Activated naive CD4-positive, alpha-beta T cell treated with anti-CD3 and anti-CD28 coated beads, Interleukin-2, amount 10 ng/mL, durations not matched to agents 7 days and 5 days (primary cell): Measurements from ENCODE around the gene STAB2.

Experiments
- CTCF ChIA-PET: fragments of 350-600 bp; sonication (Branson Sonifier 250); formaldehyde crosslinking; loops from one replicate; lab custom pipeline; 2021; ENCODE audit warnings: antibody characterized with exemption; lab: Charles Lee
- DNase-seq: peaks from one replicate; pipeline ENCODE4 v3.0.0-alpha.2; 2020
- H3K27ac Mint-ChIP-seq: one replicate; pipeline ENCODE4 v1.8.0; 2021; ENCODE audit warnings: mild to moderate bottlenecking, moderate library complexity, mixed read lengths
- H3K27me3 Mint-ChIP-seq: one replicate; pipeline ENCODE4 v1.8.0; 2021; ENCODE audit warnings: mild to moderate bottlenecking, mixed read lengths
- H3K36me3 Mint-ChIP-seq: one replicate; pipeline ENCODE4 v1.8.0; 2021; ENCODE audit warnings: mixed read lengths
- H3K4me1 Mint-ChIP-seq: one replicate; pipeline ENCODE4 v1.8.0; 2021; ENCODE audit warnings: mixed read lengths
- H3K4me3 Mint-ChIP-seq: one replicate; pipeline ENCODE4 v1.8.0; 2021; ENCODE audit warnings: mild to moderate bottlenecking, moderate library complexity, mixed read lengths
- H3K9me3 Mint-ChIP-seq: one replicate; pipeline ENCODE4 v1.8.0; 2021; ENCODE audit warnings: mixed read lengths

STAB2 gene, protein sequence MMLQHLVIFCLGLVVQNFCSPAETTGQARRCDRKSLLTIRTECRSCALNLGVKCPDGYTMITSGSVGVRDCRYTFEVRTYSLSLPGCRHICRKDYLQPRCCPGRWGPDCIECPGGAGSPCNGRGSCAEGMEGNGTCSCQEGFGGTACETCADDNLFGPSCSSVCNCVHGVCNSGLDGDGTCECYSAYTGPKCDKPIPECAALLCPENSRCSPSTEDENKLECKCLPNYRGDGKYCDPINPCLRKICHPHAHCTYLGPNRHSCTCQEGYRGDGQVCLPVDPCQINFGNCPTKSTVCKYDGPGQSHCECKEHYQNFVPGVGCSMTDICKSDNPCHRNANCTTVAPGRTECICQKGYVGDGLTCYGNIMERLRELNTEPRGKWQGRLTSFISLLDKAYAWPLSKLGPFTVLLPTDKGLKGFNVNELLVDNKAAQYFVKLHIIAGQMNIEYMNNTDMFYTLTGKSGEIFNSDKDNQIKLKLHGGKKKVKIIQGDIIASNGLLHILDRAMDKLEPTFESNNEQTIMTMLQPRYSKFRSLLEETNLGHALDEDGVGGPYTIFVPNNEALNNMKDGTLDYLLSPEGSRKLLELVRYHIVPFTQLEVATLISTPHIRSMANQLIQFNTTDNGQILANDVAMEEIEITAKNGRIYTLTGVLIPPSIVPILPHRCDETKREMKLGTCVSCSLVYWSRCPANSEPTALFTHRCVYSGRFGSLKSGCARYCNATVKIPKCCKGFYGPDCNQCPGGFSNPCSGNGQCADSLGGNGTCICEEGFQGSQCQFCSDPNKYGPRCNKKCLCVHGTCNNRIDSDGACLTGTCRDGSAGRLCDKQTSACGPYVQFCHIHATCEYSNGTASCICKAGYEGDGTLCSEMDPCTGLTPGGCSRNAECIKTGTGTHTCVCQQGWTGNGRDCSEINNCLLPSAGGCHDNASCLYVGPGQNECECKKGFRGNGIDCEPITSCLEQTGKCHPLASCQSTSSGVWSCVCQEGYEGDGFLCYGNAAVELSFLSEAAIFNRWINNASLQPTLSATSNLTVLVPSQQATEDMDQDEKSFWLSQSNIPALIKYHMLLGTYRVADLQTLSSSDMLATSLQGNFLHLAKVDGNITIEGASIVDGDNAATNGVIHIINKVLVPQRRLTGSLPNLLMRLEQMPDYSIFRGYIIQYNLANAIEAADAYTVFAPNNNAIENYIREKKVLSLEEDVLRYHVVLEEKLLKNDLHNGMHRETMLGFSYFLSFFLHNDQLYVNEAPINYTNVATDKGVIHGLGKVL (N-terminal part only)

DNA sequence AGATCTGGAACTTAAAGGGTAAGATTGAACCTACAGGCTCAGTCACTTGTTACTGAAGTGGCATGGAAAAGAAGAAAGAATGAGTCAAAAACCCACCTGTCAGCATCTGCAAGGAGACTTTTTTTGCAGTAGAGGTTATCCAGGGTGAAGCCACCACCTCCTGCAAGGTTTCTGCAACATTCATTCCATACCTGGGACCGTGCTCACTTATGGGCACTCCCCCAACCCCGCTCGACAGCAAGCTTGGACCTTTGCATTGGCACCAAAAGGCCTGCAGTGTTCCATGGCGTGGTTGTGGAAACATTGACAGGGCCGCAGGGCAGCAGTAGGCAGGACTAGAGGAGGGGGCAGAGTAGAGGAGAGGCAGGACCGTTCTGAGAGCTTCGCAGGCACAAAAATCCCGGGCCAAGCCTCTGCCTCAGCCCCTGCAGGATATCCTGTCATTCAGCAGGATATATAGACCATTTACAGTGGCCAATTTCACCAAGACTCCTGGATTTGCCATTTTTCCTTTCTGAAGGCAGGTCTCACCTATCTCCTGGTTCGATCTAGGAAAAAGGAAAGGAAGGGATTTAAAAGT, at the start of gene STAB2:
STAB2 (plus strand) TSS at position 483 of the 580 bp plus-strand sequence. CDS start 204 bp downstream, outside the sequence.
- Mint-ChIP-seq H3K4me3 (no peak within 1 kb of the TSS), H3K4me1 (no peaks in the 10 kb centered on the region), H3K36me3 (no peaks in the 10 kb centered on the region), H3K27ac (no peak within 1 kb of the TSS), H3K27me3 (peaks cover 5% of the 10 kb centered on the region), H3K9me3 (no peaks in the 10 kb centered on the region)
- DNase-seq, result no peak
- CTCF ChIA-PET, result no interaction called here

DNA sequence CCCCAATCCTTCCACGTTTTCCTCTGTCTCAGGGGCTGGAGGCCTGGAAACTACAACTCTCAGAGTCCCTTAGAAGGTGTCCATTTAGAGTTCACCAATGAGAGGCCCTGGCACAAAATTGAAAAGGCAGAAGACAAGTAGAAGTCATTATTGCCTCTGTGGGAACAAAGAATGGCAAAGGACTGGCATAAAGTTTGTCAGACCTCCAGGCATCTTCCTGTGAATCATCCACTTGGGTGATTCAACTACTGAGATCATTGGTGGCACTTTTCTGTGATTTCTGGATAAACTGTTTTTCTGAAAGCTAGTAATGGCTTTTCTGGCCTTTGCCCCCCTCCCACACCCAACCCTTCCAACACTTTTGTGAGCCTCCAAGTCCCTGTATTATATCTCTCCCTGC, 48.7 kb upstream of the STAB2 start:
- DNase-seq, result no peak
- H3K36me3 Mint-ChIP-seq, result no peaks in the 10 kb centered on the region
- CTCF ChIA-PET, result no interaction called here
- H3K9me3 Mint-ChIP-seq, result no peaks in the 10 kb centered on the region
- no peaks in the 10 kb centered on the region for H3K4me1 Mint-ChIP-seq
- no peaks in the 10 kb centered on the region for H3K27me3 Mint-ChIP-seq
- no peak overlapping the region for H3K4me3 Mint-ChIP-seq
- H3K27ac Mint-ChIP-seq, result no peak overlapping the region

DNA sequence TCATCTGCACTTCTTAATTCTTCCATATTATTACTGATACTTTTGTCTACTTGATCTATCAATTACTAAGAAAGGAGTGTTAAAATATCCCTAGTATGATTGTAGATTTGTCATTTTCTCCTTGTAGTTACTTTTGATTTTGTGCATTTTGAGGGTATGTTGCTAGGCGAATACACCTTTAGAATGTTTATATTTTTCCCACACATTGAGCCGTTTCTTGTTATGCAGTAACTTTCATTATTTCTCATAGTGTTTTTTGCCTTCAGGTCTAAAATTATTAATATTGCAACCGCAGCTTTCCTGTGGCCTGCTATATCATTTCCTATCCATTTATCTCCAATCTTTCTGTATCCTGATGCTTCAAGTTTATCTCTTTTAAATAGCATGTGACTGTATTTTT, 46.8 kb upstream of the STAB2 start:
- Mint-ChIP-seq H3K36me3 (no peaks in the 10 kb centered on the region), H3K27me3 (no peaks in the 10 kb centered on the region), H3K4me1 (no peaks in the 10 kb centered on the region), H3K4me3 (no peak overlapping the region), H3K27ac (no peak overlapping the region), H3K9me3 (no peaks in the 10 kb centered on the region)
- CTCF ChIA-PET, result interaction anchor here (1.1 kb wide), 1 partner anchor 9 kb away, joined by 3 read pairs; no protein-coding TSS in a partner anchor
- no peak for DNase-seq

DNA sequence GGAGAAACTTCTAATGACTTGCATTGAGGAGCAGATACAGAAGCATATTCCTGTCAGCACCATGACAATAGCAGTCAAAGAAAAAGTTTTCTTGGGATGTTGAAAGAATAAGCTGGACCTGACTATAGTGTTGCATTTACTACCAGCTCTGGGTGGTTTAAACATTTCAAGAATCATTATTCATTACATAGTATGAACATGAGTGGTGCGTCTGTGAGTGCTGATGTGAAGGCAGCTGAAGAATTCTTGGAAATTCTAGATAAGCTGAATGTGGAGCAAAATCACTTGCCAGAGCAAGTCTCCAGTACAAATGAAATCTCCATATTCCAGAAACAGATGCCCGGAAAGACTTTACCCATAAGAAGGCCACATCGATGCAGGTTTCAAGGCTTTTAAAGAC, 45.0 kb upstream of the STAB2 start:
- Mint-ChIP-seq H3K9me3 (no peaks in the 10 kb centered on the region), H3K27me3 (peaks cover 4% of the 10 kb centered on the region), H3K36me3 (no peaks in the 10 kb centered on the region), H3K4me1 (no peaks in the 10 kb centered on the region), H3K4me3 (no peak overlapping the region), H3K27ac (no peak overlapping the region)
- CTCF ChIA-PET, result no interaction called here
- DNase-seq, result no peak

DNA sequence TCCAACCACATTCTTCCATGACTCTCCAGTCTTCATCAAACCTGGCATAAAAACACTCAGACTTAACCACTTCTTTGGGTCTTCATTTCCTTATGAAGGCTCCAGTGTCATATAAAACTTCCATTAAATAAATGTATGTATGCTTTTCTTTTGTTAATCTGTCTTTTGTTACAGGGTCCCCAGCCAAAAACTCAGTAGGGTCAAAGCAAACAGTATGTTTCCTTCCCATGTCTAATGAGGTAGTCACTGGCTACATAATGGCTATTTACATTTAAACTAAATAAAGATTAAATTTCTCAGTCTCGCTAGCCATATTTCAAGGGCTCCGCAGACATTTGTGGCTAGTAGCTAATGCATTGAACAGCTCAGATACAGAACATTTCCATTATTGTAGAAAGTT, 40.1 kb upstream of the STAB2 start:
- CTCF ChIA-PET, result interaction anchor here (0.7 to 5.5 kb wide), 9 partner anchors 19 to 664 kb away, joined by 3 to 71 read pairs (median 5); partner anchors contain the start of gene C12orf42
- Mint-ChIP-seq H3K9me3 (no peaks in the 10 kb centered on the region), H3K27me3 (peaks cover 7% of the 10 kb centered on the region), H3K4me3 (no peak overlapping the region), H3K27ac (no peak overlapping the region), H3K4me1 (no peaks in the 10 kb centered on the region), H3K36me3 (no peaks in the 10 kb centered on the region)
- DNase-seq, result no peak

DNA sequence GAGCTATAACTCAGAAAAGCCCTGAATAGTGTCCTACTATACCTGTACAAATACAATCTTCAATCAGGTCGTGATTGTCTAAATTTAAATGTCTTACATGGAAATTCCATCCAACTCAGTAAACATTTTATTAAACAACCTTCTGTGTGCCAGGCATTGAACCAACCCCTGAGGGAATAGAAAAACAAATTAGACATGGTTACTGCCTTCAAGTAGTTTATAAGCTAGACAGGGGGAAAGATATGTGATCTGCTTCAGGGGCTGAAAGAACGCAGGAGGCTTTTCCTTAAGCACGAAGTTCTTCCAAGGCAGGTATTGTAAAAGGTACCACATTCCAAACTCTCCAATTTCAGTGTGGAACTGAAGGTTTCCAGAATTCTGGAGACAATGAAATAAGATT, 39.7 kb upstream of the STAB2 start:
- no peaks in the 10 kb centered on the region for H3K9me3 Mint-ChIP-seq
- H3K4me3 Mint-ChIP-seq, result no peak overlapping the region
- no peaks in the 10 kb centered on the region for H3K4me1 Mint-ChIP-seq
- no peak overlapping the region for H3K27ac Mint-ChIP-seq
- no peaks in the 10 kb centered on the region for H3K36me3 Mint-ChIP-seq
- H3K27me3 Mint-ChIP-seq, result peaks cover 7% of the 10 kb centered on the region
- DNase-seq, result no peak
- CTCF ChIA-PET, result interaction anchor here (0.7 to 5.5 kb wide), 9 partner anchors 20 to 664 kb away, joined by 3 to 71 read pairs (median 5); partner anchors contain the start of gene C12orf42

DNA sequence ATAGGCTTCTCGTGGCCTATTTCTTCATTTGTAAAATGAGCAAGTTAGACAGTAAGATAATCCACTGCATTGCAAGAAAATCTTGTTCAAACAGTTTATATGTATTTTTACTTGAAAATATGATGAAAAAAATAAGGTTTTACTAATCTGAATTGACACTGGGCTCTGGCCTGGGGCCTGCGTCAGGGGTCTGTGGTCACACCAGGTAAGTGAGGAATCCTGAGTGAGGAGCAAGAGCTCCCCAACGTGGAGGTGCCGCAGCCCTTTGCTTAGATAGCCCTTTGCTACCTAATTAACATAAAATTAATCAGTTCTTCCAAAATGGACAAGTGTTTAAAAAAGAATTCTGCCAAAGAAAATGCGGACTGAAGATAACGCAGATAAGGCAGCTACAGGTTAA, 39.1 kb upstream of the STAB2 start:
- H3K36me3 Mint-ChIP-seq, result no peaks in the 10 kb centered on the region
- peaks cover 7% of the 10 kb centered on the region for H3K27me3 Mint-ChIP-seq
- no peaks in the 10 kb centered on the region for H3K9me3 Mint-ChIP-seq
- no peak for DNase-seq
- H3K27ac Mint-ChIP-seq, result no peak overlapping the region
- H3K4me1 Mint-ChIP-seq, result no peaks in the 10 kb centered on the region
- CTCF ChIA-PET, result interaction anchor here (0.6 to 5.5 kb wide), 14 partner anchors 9 to 665 kb away, joined by 3 to 71 read pairs (median 4); no protein-coding TSS in a partner anchor
- no peak overlapping the region for H3K4me3 Mint-ChIP-seq

DNA sequence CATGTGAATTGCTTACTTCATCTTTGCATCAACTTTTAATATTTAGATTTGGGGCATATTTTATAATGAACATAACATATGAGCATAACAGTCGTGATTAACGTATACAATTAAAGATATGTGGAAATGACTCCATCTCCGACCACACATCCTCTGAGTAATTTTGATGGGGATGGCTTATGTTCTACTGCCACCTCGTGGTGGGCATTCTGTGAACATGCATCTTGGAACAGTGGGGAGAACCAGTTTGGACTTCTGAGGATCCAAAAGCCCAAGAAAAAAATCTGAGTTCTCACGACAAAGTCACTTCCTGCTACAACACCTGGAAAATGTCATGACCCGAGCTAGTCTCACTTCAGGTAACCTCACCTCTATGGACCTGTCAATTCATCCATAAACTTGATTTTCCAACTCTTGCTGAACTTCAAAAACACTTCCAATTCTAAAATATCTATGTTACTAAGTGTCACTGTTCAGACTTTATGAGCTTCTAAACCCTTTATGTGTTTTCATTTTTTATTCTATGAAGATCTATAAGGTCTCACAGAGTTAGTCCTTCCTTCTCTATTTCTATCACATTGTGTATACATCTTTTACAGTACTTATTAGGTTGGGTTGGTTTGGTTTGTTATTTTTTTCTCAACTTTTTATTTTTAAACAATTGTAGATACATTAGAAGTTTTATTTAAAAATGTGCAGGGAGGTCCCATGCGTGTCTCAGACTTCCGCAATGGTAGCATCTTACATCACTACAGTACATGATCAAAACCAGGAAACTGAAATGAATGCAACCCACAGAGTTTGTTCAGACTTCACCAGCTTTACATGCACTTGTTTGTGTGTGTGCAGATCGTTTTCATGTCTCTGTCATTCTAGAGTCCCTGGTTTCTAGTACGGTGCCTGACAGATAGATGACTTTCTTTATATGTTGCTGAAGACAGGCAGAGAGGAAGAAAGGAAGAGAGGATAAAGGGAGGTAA, 38.2 kb upstream of the STAB2 start:
- DNase-seq, result peak; percentile 72
- CTCF ChIA-PET, result interaction anchor here (0.6 to 5.5 kb wide), 19 partner anchors 8 to 673 kb away, joined by 3 to 71 read pairs (median 3); no protein-coding TSS in a partner anchor
- H3K36me3 Mint-ChIP-seq, result no peaks in the 10 kb centered on the region
- H3K27ac Mint-ChIP-seq, result no peak overlapping the region
- peaks cover 15% of the 10 kb centered on the region for H3K27me3 Mint-ChIP-seq
- H3K4me3 Mint-ChIP-seq, result no peak overlapping the region
- no peaks in the 10 kb centered on the region for H3K9me3 Mint-ChIP-seq
- no peaks in the 10 kb centered on the region for H3K4me1 Mint-ChIP-seq

DNA sequence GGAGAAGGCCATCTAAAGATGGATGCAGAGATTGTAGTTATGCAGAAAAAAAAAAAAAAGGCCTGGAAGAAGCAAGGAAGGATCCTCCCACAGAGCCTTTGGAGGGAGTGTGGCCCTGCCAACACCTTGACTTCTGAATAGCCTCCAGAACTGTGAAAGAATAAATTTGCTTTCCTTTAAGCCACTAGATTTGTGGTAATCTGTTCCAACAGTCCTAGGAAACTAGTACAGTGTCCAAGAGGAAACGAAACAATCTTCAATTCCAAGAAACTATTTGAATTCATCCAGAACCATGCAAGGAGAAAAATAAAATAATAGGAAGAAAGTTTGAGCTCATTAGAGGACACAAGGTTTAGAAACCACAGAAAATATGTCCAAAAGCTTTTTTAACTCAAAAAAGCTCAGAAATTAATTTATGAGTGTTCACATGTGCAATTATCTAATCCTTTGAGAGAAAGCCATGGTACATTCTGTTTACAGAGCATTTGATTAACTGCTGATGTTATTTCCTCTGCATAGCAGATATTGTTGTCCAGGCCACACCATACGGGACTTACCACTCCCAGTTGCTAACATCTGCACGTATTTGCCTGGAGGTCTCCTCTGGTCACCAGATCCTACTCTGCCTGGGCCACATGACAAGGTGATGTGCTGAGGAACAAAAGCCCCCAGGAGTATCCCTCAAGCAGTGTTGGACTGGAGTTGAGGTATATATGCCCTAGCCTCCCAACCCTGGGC, 30.0 kb upstream of the STAB2 start:
- H3K27me3 Mint-ChIP-seq, result peaks cover 13% of the 10 kb centered on the region
- no peak overlapping the region for H3K27ac Mint-ChIP-seq
- no peaks in the 10 kb centered on the region for H3K36me3 Mint-ChIP-seq
- H3K4me1 Mint-ChIP-seq, result no peaks in the 10 kb centered on the region
- CTCF ChIA-PET, result interaction anchor here (1.0 kb wide), 1 partner anchor 8 kb away, joined by 4 read pairs; no protein-coding TSS in a partner anchor
- no peak for DNase-seq
- no peaks in the 10 kb centered on the region for H3K9me3 Mint-ChIP-seq
- no peak overlapping the region for H3K4me3 Mint-ChIP-seq

DNA sequence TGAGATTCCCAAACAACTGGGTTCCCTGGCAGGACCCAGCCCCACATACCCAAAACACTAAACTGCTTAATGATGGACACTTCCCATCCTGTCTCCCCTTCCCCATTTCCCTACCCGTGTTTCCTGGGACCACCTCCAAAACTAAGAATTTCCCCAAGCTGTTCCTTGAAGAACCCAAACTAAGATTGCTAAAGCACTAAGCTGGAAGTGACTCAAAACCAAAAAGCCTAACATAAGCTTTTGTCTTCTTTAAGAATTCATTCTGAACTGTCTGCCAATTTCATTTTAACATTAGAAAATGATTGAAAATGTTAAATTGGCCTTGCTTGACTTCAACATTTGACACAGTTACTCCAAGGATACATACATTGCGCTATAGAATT, 29.5 kb upstream of the STAB2 start:
- CTCF ChIA-PET, result interaction anchor here (1.0 kb wide), 1 partner anchor 9 kb away, joined by 4 read pairs; no protein-coding TSS in a partner anchor
- Mint-ChIP-seq H3K36me3 (no peaks in the 10 kb centered on the region), H3K9me3 (no peaks in the 10 kb centered on the region), H3K4me1 (no peaks in the 10 kb centered on the region), H3K4me3 (no peak overlapping the region), H3K27ac (no peak overlapping the region), H3K27me3 (peaks cover 13% of the 10 kb centered on the region)
- DNase-seq, result no peak

DNA sequence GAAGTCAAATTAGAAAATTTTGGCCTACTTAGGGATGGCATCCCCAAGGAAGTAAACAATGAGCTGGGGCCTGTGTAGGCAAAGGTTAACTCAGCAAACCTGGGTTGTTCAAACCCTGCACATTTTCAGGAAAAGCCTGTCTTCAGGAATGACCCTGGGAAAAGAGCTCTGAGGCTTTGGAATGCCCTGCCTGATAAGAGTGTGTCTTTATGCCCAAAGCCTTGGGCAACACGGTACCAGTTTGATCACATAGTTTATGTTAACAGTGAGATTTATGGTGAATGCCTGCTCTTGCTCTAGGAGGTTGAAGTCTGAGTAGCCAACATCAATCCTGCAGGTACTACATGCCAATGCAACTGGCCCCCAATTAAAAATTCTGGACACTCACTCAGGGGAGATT, 28.2 kb upstream of the STAB2 start:
- Mint-ChIP-seq H3K4me3 (no peak overlapping the region), H3K27me3 (peaks cover 5% of the 10 kb centered on the region), H3K9me3 (no peaks in the 10 kb centered on the region), H3K4me1 (no peaks in the 10 kb centered on the region), H3K36me3 (no peaks in the 10 kb centered on the region), H3K27ac (no peak overlapping the region)
- CTCF ChIA-PET, result interaction anchor here (1.2 kb wide), 1 partner anchor 16 kb away, joined by 3 read pairs; no protein-coding TSS in a partner anchor
- no peak for DNase-seq

DNA sequence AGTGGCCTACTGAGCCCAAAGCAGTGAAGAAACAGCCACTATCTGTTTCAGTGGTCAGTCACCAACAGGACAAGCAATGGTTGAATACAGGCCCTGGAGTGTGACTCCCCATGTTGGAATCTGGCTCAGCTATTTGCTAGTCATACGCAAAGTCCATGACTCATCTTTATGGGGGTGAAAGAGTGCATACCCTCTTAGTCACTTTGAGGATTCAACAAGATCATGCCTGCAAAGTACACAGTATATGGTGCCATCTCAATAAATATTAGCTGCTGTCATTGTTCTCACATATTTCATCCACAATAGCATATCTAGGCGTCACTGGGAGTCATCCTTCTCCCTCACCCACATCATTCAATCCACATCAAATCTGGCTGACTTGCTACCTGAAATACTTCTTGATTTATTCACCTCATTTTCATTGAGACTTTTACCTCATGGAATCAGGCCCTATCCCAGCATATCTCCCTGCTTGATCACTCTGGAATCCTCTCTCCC, 26.4 kb upstream of the STAB2 start:
- Mint-ChIP-seq H3K27me3 (peaks cover 5% of the 10 kb centered on the region), H3K36me3 (no peaks in the 10 kb centered on the region), H3K9me3 (peaks cover 3% of the 10 kb centered on the region), H3K27ac (no peak overlapping the region), H3K4me1 (no peaks in the 10 kb centered on the region), H3K4me3 (no peak overlapping the region)
- CTCF ChIA-PET, result interaction anchor here (1.0 kb wide), 1 partner anchor 12 kb away, joined by 3 read pairs; no protein-coding TSS in a partner anchor
- no peak for DNase-seq
